Liver (tissue), 9 donors: ENCODE results near the gene FBXW7. TPM values are rescaled to one million over a fixed set of nuclear protein-coding genes. Genes with fewer than 3 reads are reported as not detected.

ENCODE experiments used
- DNase-seq: peaks from one replicate; pipeline ENCODE4 v3.0.0-alpha.2; 2017; ENCODE audit warnings: low spot score
- H3K27ac ChIP-seq, 2 donors: one replicate each; pipeline ENCODE4 v1.7.0; 2013; ENCODE audit warnings: inconsistent platforms in 2 of 2, low read length in 2 of 2, control low read depth in 1 of 2, low read depth in 1 of 2, mild to moderate bottlenecking in 1 of 2
- H3K27me3 ChIP-seq, 4 donors: one replicate each; pipeline versions ENCODE4 v1.6.1 to v1.7.0; 2013; ENCODE audit warnings: low read length in 3 of 4, inconsistent platforms in 1 of 4, mild to moderate bottlenecking in 1 of 4, moderate library complexity in 1 of 4; ENCODE audit not compliant: control insufficient read depth in 4 of 4, insufficient read depth in 4 of 4
- H3K36me3 ChIP-seq, 4 donors: one replicate each; pipeline versions ENCODE4 v1.6.1 to v1.7.0; 2013; ENCODE audit warnings: low read length in 3 of 4, mild to moderate bottlenecking in 3 of 4, low read depth in 1 of 4, moderate library complexity in 1 of 4; ENCODE audit not compliant: control insufficient read depth in 4 of 4, insufficient read depth in 3 of 4
- H3K4me1 ChIP-seq, 4 donors: one replicate each; pipeline versions ENCODE4 v1.6.1 to v1.7.0; 2013; ENCODE audit warnings: low read length in 3 of 4, mild to moderate bottlenecking in 3 of 4, moderate library complexity in 1 of 4; ENCODE audit not compliant: control insufficient read depth in 4 of 4, insufficient read depth in 4 of 4
- H3K4me3 ChIP-seq, 3 donors: one replicate each; pipeline versions ENCODE4 v1.6.1 to v1.7.0; 2013; ENCODE audit warnings: low read length in 3 of 3, control low read depth in 1 of 3, low read depth in 1 of 3, mild to moderate bottlenecking in 1 of 3
- H3K9ac ChIP-seq, 2 donors: one replicate each; pipeline ENCODE4 v1.7.0; 2013; ENCODE audit warnings: low read length in 2 of 2, mild to moderate bottlenecking in 2 of 2, moderate library complexity in 2 of 2, control low read depth in 1 of 2, low read depth in 1 of 2
- H3K9me3 ChIP-seq, 4 donors: one replicate each; pipeline versions ENCODE4 v1.6.1 to v1.7.0; 2013; ENCODE audit warnings: low read length in 3 of 4; ENCODE audit not compliant: control insufficient read depth in 4 of 4
- ATF3 ChIP-seq: IDR thresholded peaks from 2 replicates; pipeline ENCODE4 v1.6.1; 2016; ENCODE audit warnings: antibody characterized with exemption
- CTCF ChIP-seq: fragments of 150-350 bp; IDR thresholded peaks from 2 replicates; pipeline ENCODE4 v1.5.1; 2017; ENCODE audit warnings: improper control_type of control experiment, low read depth, low read length; ENCODE audit not compliant: missing input control
- EGR1 ChIP-seq, 2 donors: IDR thresholded peaks; 2 replicates each; pipeline ENCODE4 v1.6.1; 2016 to 2018; ENCODE audit warnings: antibody characterized with exemption in 2 of 2, low read depth in 2 of 2
- FOXA1 ChIP-seq: IDR thresholded peaks from 2 replicates; pipeline ENCODE4 v1.6.1; 2016; ENCODE audit warnings: antibody characterized with exemption
- FOXA2 ChIP-seq: IDR thresholded peaks from 2 replicates; pipeline ENCODE4 v1.6.1; 2016; ENCODE audit warnings: antibody characterized with exemption
- GABPA ChIP-seq, 2 donors: IDR thresholded peaks in 1 of 2; conservative IDR thresholded peaks in 1 of 2; 2 replicates each; pipeline ENCODE4 v1.6.1; 2016; ENCODE audit warnings: antibody characterized with exemption in 2 of 2, mild to moderate bottlenecking in 1 of 2, moderate library complexity in 1 of 2
- HNF4A ChIP-seq, 2 donors: conservative IDR thresholded peaks; 2 replicates each; pipeline ENCODE4 v1.6.1; 2016; ENCODE audit warnings: antibody characterized with exemption in 2 of 2, mild to moderate bottlenecking in 2 of 2
- HNF4G ChIP-seq: IDR thresholded peaks from 2 replicates; pipeline ENCODE4 v1.6.1; 2016; ENCODE audit warnings: antibody characterized with exemption
- MAX ChIP-seq: IDR thresholded peaks from 2 replicates; pipeline ENCODE4 v1.6.1; 2016; ENCODE audit warnings: antibody characterized with exemption
- NR2F2 ChIP-seq: IDR thresholded peaks from 2 replicates; pipeline ENCODE4 v1.6.1; 2016; ENCODE audit warnings: antibody characterized with exemption
- REST ChIP-seq: IDR thresholded peaks from 2 replicates; pipeline ENCODE4 v1.6.1; 2016; ENCODE audit warnings: antibody characterized with exemption, mild to moderate bottlenecking
- RXRA ChIP-seq, 2 donors: IDR thresholded peaks; 2 replicates each; pipeline ENCODE4 v1.6.1; 2017 to 2018; ENCODE audit warnings: antibody characterized with exemption in 2 of 2, mild to moderate bottlenecking in 1 of 2
- SP1 ChIP-seq: IDR thresholded peaks from 2 replicates; pipeline ENCODE4 v1.6.1; 2018; ENCODE audit warnings: antibody characterized with exemption, mild to moderate bottlenecking
- TAF1 ChIP-seq: conservative IDR thresholded peaks from 2 replicates; pipeline ENCODE4 v1.6.1; 2016; ENCODE audit warnings: antibody characterized with exemption, mild to moderate bottlenecking
- YY1 ChIP-seq: IDR thresholded peaks from 2 replicates; pipeline ENCODE4 v1.6.1; 2016; ENCODE audit warnings: antibody characterized with exemption, mild to moderate bottlenecking
- WGBS: extraction: QIAGEN DNeasy Blood & Tissue Kit; methylation state at CpG from one replicate; pipeline ENCODE4 v1.1.7; 2013; 5-methylcytosine and 5-hydroxymethylcytosine counted together
- polyA plus RNA-seq, 2 donors: library from polyadenylated mRNA; stranded (reverse) in 1 of 2; unstranded in 1 of 2; fragments of 200-250 nt in 1 of 2; fragments of >200 nt in 1 of 2; fragmentation: Nextera tagmentation in 1 of 2; extraction: Ambion mirVana in 1 of 2; gene quantifications; one replicate each; pipeline versions ENCODE4 v1.2.1 to v1.2.3, GENCODE V29; 2013 to 2015
- total RNA-seq, 2 donors: library from RNA; depleted of rRNA; stranded (reverse); fragments of >200 nt; gene quantifications; one replicate each; pipeline ENCODE4 v1.2.3, GENCODE V29; 2014
- donor health status: healthy.
- donor health status: healthy.
- donor health status: healthy.
- donor health status: healthy.
- donor health status: healthy.

Gene FBXW7
- total and polyA plus RNA-seq, 4 donors: 4.0 to 56.9 (median 16.1) TPM

- no peaks in the 10 kb centered on the region for H3K9me3 ChIP-seq
- no peaks in the 10 kb centered on the region for H3K27me3 ChIP-seq
- no peak overlapping the region for H3K9ac ChIP-seq
- WGBS: 88% methylated on average over 4 of the region's 4 CpGs
- peaks cover 0 to 4% (median 0%) of the 10 kb centered on the region in 4 donors for H3K36me3 ChIP-seq
- no peak for TF ChIP-seq TAF1
- TF ChIP-seq ATF3: no peak
- TF ChIP-seq HNF4G: no peak
- no peak for TF ChIP-seq FOXA2
- TF ChIP-seq YY1: no peak
- TF ChIP-seq HNF4A (conservative IDR thresholded peaks at IDR 0.05): no peak
- TF ChIP-seq REST: no peak
- TF ChIP-seq RXRA (IDR thresholded peaks at IDR 0.05): no peak
- TF ChIP-seq NR2F2: no peak
- TF ChIP-seq GABPA (IDR thresholded peaks at IDR 0.05 in 1 of 2, conservative IDR thresholded peaks at IDR 0.05 in 1 of 2): no peak
- no peak for TF ChIP-seq MAX
- no peak for TF ChIP-seq SP1
- no peak for TF ChIP-seq EGR1 (IDR thresholded peaks at IDR 0.05; ENCODE audit: low read depth in 2 of 2)
- TF ChIP-seq FOXA1: no peak
- TF ChIP-seq CTCF: no peak
- DNase-seq: no peak
- H3K4me1 ChIP-seq: peaks cover 3 to 13% (median 8%) of the 10 kb centered on the region in 4 donors
- no peak overlapping the region for H3K4me3 ChIP-seq
- no peak overlapping the region for H3K27ac ChIP-seq
Measured at GRCh38 chr4:152525878-152526277, 10.0 kb downstream of the FBXW7 start.

GRCh38 chr4:152524427-152524826 lies 11.5 kb downstream of the FBXW7 start:
- DNase-seq: no peak
- no peak overlapping the region for H3K9ac ChIP-seq
- no peaks in the 10 kb centered on the region for H3K27me3 ChIP-seq
- no peaks in the 10 kb centered on the region for H3K9me3 ChIP-seq
- 88% methylated on average over 3 of the region's 3 CpGs for WGBS
- TF ChIP-seq CTCF (no peak), SP1 (no peak), HNF4A (conservative IDR thresholded peaks at IDR 0.05) (no peak)
- no peak overlapping the region for H3K4me3 ChIP-seq
- H3K4me1 ChIP-seq: peaks cover 3 to 13% (median 7%) of the 10 kb centered on the region in 4 donors
- H3K27ac ChIP-seq: no peak overlapping the region
- H3K36me3 ChIP-seq: no peaks in the 10 kb centered on the region
